Adrenal gland (tissue), 5 donors: ENCODE measurements around the gene PLAA.

Experiments used
- CTCF ChIP-seq, 6 experiments: fragments of 450-650 bp in 4 of 6; fragments of 200-600 bp in 2 of 6; sonication (generic) in 1 of 6; IDR thresholded peaks; 1 replicate in 5 of 6; 2 replicates in 1 of 6; pipeline versions ENCODE4 v1.5.1 to v1.8.0; 2016 to 2021; ENCODE audit warnings: antibody characterized with exemption in 6 of 6, mild to moderate bottlenecking in 2 of 6, moderate library complexity in 1 of 6
- POLR2A ChIP-seq, 2 donors: fragments of 450-650 bp; IDR thresholded peaks; one replicate each; pipeline ENCODE4 v1.6.1; 2017; ENCODE audit warnings: antibody characterized with exemption in 2 of 2, mild to moderate bottlenecking in 2 of 2, moderate library complexity in 1 of 2
- donor health status: DM: no; HTN: no; CAD: no.

GRCh38 chr9:26856413-26857032 is 90.5 kb downstream of the PLAA start:
- TF ChIP-seq CTCF (IDR thresholded peaks at IDR 0.05) (peak in 5 of 6 experiments; percentile 28 to 64 (median 49)), POLR2A (IDR thresholded peaks at IDR 0.05) (no peak)
